Upper lobe of left lung (tissue), 6 donors: ENCODE results near the gene TSHZ2. TPM values are rescaled to one million over a fixed set of nuclear protein-coding genes. Genes with fewer than 3 reads are reported as not detected.

ENCODE experiments used
- ATAC-seq, 2 donors: fragments of 200-7000 bp; cut with Tn5 transposase; one replicate each; pipeline ENCODE4 v1.9.1; 2022; ENCODE audit warnings: mild to moderate bottlenecking in 2 of 2, moderate library complexity in 2 of 2; ENCODE audit not compliant: low FRiP score in 2 of 2
- DNase-seq, 2 donors: peaks; one replicate each; pipeline ENCODE4 v3.0.0-alpha.2; 2019 to 2020
- H3K27ac ChIP-seq, 4 donors: fragments of 200-600 bp; sonication (generic); one replicate each; pipeline ENCODE4 v1.5.1; 2016 to 2019
- H3K27me3 ChIP-seq, 4 donors: fragments of 200-600 bp; sonication (generic); one replicate each; pipeline ENCODE4 v1.5.1; 2017 to 2019
- H3K36me3 ChIP-seq, 4 donors: fragments of 200-600 bp; sonication (generic); one replicate each; pipeline ENCODE4 v1.5.1; 2016 to 2019
- H3K4me1 ChIP-seq, 4 donors: fragments of 200-600 bp; sonication (generic); one replicate each; pipeline ENCODE4 v1.5.1; 2018 to 2019
- H3K4me3 ChIP-seq, 4 donors: fragments of 200-600 bp; sonication (generic); one replicate each; pipeline ENCODE4 v1.5.1; 2017 to 2019; ENCODE audit warnings: mild to moderate bottlenecking in 2 of 4, moderate library complexity in 1 of 4
- H3K9me3 ChIP-seq, 4 donors: fragments of 200-600 bp; sonication (generic); one replicate each; pipeline ENCODE4 v1.5.1; 2018 to 2019
- EP300 ChIP-seq, 4 donors: sonication (generic); formaldehyde crosslinking; IDR thresholded peaks; one replicate each; pipeline ENCODE4 v1.5.1; 2017; ENCODE audit warnings: antibody characterized with exemption in 4 of 4, control low read depth in 2 of 4
- POLR2A ChIP-seq, 4 donors: fragments of 450-650 bp; IDR thresholded peaks; one replicate each; pipeline ENCODE4 v1.5.1; 2016 to 2017; ENCODE audit warnings: antibody characterized with exemption in 4 of 4, mild to moderate bottlenecking in 2 of 4
- POLR2AphosphoS5 ChIP-seq, 2 donors: sonication (generic); formaldehyde crosslinking; IDR thresholded peaks; one replicate each; pipeline ENCODE4 v1.5.1; 2017; ENCODE audit warnings: antibody characterized with exemption in 2 of 2
- WGBS, 2 donors: methylation state at CpG; one replicate each; pipeline ENCODE4 v1.1.5; 2017 to 2018; 5-methylcytosine and 5-hydroxymethylcytosine counted together
- total RNA-seq, 6 donors: library from RNA; depleted of rRNA in 4 of 6; stranded (reverse); fragments of >200 nt in 4 of 6; gene quantifications; one replicate each; pipeline versions ENCODE4 v1.1.0 to v1.2.1, GENCODE V29; 2016 to 2021
- TF ChIP-seq, protein P1 (sequence below), 6 experiments: fragments of 450-650 bp in 4 of 6; fragments of 200-600 bp in 2 of 6; sonication (generic) in 2 of 6; IDR thresholded peaks; one replicate each; pipeline ENCODE4 v1.5.1; 2016 to 2019; ENCODE audit warnings: antibody characterized with exemption in 6 of 6
- donor health status: DM: no; HTN: no; CAD: no; lungs with moderate emphysema.
- donor health status: DM: no; HTN: yes; CAD: no; lungs with severe emphysema.

TSHZ2 gene
- total RNA-seq, 6 donors from 2014 or later: 1.8 to 10.0 (median 3.2) TPM

DNA sequence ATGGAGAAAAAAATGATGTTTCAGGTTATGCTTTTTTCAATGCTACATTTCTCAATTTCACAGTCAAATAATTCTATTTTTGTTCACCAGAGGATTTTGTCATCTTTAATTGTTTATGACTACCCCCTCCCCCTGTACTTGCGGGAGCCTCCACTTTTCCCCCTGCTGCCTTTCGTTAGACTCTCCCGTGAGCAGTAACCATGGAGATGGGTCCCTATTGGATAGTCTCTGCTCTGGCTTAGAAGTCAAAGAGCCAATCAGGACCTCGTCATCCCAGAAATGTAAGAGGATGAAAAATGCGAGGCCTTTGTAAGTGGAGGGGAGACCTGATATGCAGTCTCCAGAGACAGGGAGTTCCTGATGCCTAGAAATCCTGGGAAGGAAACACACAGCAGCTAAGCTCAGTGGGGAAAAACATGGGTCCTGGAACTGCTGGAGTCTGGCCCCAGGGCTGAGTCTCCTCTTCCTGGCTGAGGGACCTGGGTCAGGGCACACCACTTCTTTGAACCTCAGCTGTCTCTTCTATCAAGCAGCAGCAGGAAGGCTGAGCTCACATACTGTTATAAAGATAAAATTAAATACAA lies 298.7 kb downstream of the TSHZ2 start:
- 76 to 82% methylated on average over 5 of the region's 5 CpGs for WGBS, 2 donors
- no peaks in the 10 kb centered on the region for H3K36me3 ChIP-seq
- H3K27ac ChIP-seq: no peak overlapping the region
- TF ChIP-seq EP300 (IDR thresholded peaks at IDR 0.05) (no peak), POLR2A (IDR thresholded peaks at IDR 0.05) (no peak), POLR2AphosphoS5 (IDR thresholded peaks at IDR 0.05) (no peak)
- TF ChIP-seq, protein P1, sequence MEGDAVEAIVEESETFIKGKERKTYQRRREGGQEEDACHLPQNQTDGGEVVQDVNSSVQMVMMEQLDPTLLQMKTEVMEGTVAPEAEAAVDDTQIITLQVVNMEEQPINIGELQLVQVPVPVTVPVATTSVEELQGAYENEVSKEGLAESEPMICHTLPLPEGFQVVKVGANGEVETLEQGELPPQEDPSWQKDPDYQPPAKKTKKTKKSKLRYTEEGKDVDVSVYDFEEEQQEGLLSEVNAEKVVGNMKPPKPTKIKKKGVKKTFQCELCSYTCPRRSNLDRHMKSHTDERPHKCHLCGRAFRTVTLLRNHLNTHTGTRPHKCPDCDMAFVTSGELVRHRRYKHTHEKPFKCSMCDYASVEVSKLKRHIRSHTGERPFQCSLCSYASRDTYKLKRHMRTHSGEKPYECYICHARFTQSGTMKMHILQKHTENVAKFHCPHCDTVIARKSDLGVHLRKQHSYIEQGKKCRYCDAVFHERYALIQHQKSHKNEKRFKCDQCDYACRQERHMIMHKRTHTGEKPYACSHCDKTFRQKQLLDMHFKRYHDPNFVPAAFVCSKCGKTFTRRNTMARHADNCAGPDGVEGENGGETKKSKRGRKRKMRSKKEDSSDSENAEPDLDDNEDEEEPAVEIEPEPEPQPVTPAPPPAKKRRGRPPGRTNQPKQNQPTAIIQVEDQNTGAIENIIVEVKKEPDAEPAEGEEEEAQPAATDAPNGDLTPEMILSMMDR (IDR thresholded peaks at IDR 0.05): no peak
- no peaks in the 10 kb centered on the region for H3K9me3 ChIP-seq
- H3K4me3 ChIP-seq: no peak overlapping the region
- DNase-seq (no peak), ATAC-seq (no peak)
- no peaks in the 10 kb centered on the region for H3K27me3 ChIP-seq
- H3K4me1 ChIP-seq: no peaks in the 10 kb centered on the region

GRCh38 chr20:53274365-53274764 lies 302.2 kb downstream of the TSHZ2 start:
- 85 to 88% methylated on average over 5 of the region's 5 CpGs for WGBS, 2 donors
- Histone ChIP-seq H3K27me3 (no peaks in the 10 kb centered on the region), H3K36me3 (no peaks in the 10 kb centered on the region), H3K4me3 (no peak overlapping the region), H3K9me3 (no peaks in the 10 kb centered on the region), H3K4me1 (no peaks in the 10 kb centered on the region), H3K27ac (no peak overlapping the region)
- ATAC-seq (no peak), DNase-seq (no peak)
- no peak for TF ChIP-seq EP300 (IDR thresholded peaks at IDR 0.05)
- TF ChIP-seq POLR2A (IDR thresholded peaks at IDR 0.05): no peak
- TF ChIP-seq POLR2AphosphoS5 (IDR thresholded peaks at IDR 0.05): no peak
- TF ChIP-seq, protein P1 (IDR thresholded peaks at IDR 0.05): no peak

GRCh38 chr20:53274807-53275206 lies 302.6 kb downstream of the TSHZ2 start:
- H3K27me3 ChIP-seq: no peaks in the 10 kb centered on the region
- 64 to 78% methylated on average over 3 of the region's 3 CpGs for WGBS, 2 donors
- no peaks in the 10 kb centered on the region for H3K9me3 ChIP-seq

DNA sequence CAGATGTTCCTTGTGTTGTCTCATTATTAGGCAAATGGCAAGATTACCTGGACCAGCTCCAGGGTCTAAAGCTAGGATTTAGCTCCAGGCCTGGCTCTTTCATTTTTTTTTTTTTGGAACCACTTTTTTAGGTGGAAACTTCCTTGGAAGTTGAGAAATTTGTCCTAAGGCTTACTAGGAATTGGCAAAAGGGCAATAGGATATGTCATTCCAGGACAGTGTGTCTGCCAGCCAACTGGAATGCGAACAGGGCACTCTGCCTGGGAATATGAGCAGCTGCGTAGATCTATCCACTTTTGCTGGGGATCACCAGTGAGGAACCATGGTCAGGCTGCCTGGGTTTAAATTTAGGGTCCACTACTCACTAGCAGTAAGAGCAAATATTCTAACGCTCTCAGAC lies 304.0 kb downstream of the TSHZ2 start:
- Histone ChIP-seq H3K9me3 (no peaks in the 10 kb centered on the region), H3K4me3 (no peak overlapping the region), H3K27me3 (no peaks in the 10 kb centered on the region), H3K27ac (no peak overlapping the region), H3K4me1 (no peaks in the 10 kb centered on the region), H3K36me3 (no peaks in the 10 kb centered on the region)
- ATAC-seq: no peak
- DNase-seq: no peak
- 83 to 93% methylated on average over 3 of the region's 3 CpGs for WGBS, 2 donors
- TF ChIP-seq, protein P1 (IDR thresholded peaks at IDR 0.05): no peak
- no peak for TF ChIP-seq POLR2AphosphoS5 (IDR thresholded peaks at IDR 0.05)
- no peak for TF ChIP-seq EP300 (IDR thresholded peaks at IDR 0.05)
- TF ChIP-seq POLR2A (IDR thresholded peaks at IDR 0.05): no peak

More at GRCh38 chr20:53274807-53275206, 302.6 kb downstream of the TSHZ2 start:
- Histone ChIP-seq H3K27ac (no peak overlapping the region), H3K4me3 (no peak overlapping the region), H3K4me1 (no peaks in the 10 kb centered on the region), H3K36me3 (no peaks in the 10 kb centered on the region)
- ATAC-seq (no peak), DNase-seq (no peak)
- no peak for TF ChIP-seq EP300 (IDR thresholded peaks at IDR 0.05)
- no peak for TF ChIP-seq POLR2A (IDR thresholded peaks at IDR 0.05)
- TF ChIP-seq, protein P1 (IDR thresholded peaks at IDR 0.05): no peak
- no peak for TF ChIP-seq POLR2AphosphoS5 (IDR thresholded peaks at IDR 0.05)

DNA sequence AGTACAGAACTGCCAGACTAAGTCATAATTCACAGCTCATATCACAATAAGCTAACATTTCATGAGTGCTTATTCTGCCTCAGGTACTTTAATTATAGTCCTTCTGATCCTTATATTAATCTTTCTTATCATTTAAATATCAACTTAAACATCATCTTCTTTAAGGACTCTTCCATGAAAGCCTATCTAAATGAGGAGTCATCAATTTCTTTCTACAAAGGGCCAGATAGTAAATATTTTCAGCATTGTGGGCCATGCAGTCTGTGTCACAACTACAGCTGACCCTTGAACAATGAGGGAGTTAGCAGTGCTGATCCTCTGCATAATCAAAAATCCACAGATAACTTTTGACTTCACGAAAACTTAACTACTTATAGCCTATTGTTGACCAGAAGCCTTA lies 306.4 kb downstream of the TSHZ2 start:
- WGBS, 2 donors: 91 to 97% methylated on average over 1 of the region's 1 CpG
- ATAC-seq: no peak

More for the DNA sequence above, 306.4 kb downstream of the TSHZ2 start:
- TF ChIP-seq POLR2AphosphoS5 (IDR thresholded peaks at IDR 0.05) (no peak), POLR2A (IDR thresholded peaks at IDR 0.05) (no peak), EP300 (IDR thresholded peaks at IDR 0.05) (no peak)
- TF ChIP-seq, protein P1 (IDR thresholded peaks at IDR 0.05): no peak
- no peak for DNase-seq
- Histone ChIP-seq H3K36me3 (no peaks in the 10 kb centered on the region), H3K27me3 (no peaks in the 10 kb centered on the region), H3K4me1 (no peaks in the 10 kb centered on the region), H3K9me3 (no peaks in the 10 kb centered on the region), H3K27ac (no peak overlapping the region), H3K4me3 (no peak overlapping the region)
